Suprapubic skin (tissue), 4 donors: ENCODE measurements around the gene NGF.

Experiments
- EP300 ChIP-seq: sonication (generic); formaldehyde crosslinking; IDR thresholded peaks from one replicate; pipeline ENCODE4 v1.6.1; 2017; ENCODE audit warnings: antibody characterized with exemption
- POLR2AphosphoS5 ChIP-seq, 3 donors: sonication (generic); formaldehyde crosslinking; IDR thresholded peaks; one replicate each; pipeline ENCODE4 v1.6.1; 2017; ENCODE audit warnings: antibody characterized with exemption in 3 of 3
- TF ChIP-seq, protein P1 (sequence below), 2 donors: fragments of 200-600 bp in 1 of 2; fragments of 450-650 bp in 1 of 2; sonication (generic) in 1 of 2; IDR thresholded peaks; one replicate each; pipeline ENCODE4 v1.5.1; 2016 to 2019; ENCODE audit warnings: antibody characterized with exemption in 2 of 2, mild to moderate bottlenecking in 1 of 2, moderate library complexity in 1 of 2

DNA sequence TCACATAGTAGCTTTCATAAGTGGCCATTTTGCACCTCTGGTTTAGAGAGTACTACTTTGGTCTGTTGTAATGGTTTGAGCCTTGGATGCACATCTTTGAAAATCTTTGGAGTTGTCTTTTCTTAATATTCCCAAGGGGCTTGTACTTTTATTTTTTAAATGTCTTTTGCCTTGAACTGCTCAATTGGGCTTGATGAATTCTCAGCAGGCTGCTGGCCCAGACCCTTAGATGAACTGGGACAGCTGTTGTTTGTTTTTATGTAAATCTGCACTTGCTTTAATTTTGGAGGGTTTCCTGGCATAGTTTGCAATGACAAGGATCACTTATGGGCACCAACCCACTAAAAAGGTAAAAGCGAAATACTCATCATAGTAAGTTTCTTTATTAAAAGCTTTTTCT is 24.9 kb downstream of the NGF start:
- TF ChIP-seq POLR2AphosphoS5 (IDR thresholded peaks at IDR 0.05) (no peak), EP300 (no peak)
- TF ChIP-seq, protein P1, sequence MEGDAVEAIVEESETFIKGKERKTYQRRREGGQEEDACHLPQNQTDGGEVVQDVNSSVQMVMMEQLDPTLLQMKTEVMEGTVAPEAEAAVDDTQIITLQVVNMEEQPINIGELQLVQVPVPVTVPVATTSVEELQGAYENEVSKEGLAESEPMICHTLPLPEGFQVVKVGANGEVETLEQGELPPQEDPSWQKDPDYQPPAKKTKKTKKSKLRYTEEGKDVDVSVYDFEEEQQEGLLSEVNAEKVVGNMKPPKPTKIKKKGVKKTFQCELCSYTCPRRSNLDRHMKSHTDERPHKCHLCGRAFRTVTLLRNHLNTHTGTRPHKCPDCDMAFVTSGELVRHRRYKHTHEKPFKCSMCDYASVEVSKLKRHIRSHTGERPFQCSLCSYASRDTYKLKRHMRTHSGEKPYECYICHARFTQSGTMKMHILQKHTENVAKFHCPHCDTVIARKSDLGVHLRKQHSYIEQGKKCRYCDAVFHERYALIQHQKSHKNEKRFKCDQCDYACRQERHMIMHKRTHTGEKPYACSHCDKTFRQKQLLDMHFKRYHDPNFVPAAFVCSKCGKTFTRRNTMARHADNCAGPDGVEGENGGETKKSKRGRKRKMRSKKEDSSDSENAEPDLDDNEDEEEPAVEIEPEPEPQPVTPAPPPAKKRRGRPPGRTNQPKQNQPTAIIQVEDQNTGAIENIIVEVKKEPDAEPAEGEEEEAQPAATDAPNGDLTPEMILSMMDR (IDR thresholded peaks at IDR 0.05) = no peak
